Thyroid gland (tissue), 4 donors: ENCODE results near the gene SYT15. TPM values are rescaled to one million over a fixed set of nuclear protein-coding genes. Genes with fewer than 3 reads are reported as not detected.
A peak's percentile ranks its signal among the peaks of the same experiment; 100 is the strongest.

Source experiments
- DNase-seq, 2 donors: peaks; one replicate each; pipeline ENCODE4 v3.0.0-alpha.2; 2019
- H3K27ac ChIP-seq, 3 donors: fragments of 200-600 bp; sonication (generic); 1 replicate in 2 of 3; 2 replicates in 1 of 3; pipeline ENCODE4 v1.5.1; 2016 to 2019; ENCODE audit warnings: mild to moderate bottlenecking in 1 of 3, moderate library complexity in 1 of 3
- H3K27me3 ChIP-seq: fragments of 200-600 bp; sonication (generic); one replicate; pipeline ENCODE4 v1.5.1; 2019
- H3K36me3 ChIP-seq, 2 donors: fragments of 200-600 bp; sonication (generic); one replicate each; pipeline ENCODE4 v1.5.1; 2016 to 2019
- H3K4me1 ChIP-seq, 2 donors: fragments of 200-600 bp; sonication (generic); one replicate each; pipeline ENCODE4 v1.5.1; 2017 to 2019
- H3K4me3 ChIP-seq, 3 donors: fragments of 200-600 bp; sonication (generic); replicated peaks in 1 of 3; 1 replicate in 2 of 3; 2 replicates in 1 of 3; pipeline ENCODE4 v1.5.1; 2016; ENCODE audit warnings: mild to moderate bottlenecking in 1 of 3
- H3K9me3 ChIP-seq: fragments of 200-600 bp; sonication (generic); one replicate; pipeline ENCODE4 v1.5.1; 2017
- POLR2A ChIP-seq, 2 donors: fragments of 450-650 bp; IDR thresholded peaks; one replicate each; pipeline ENCODE4 v1.6.1; 2017; ENCODE audit warnings: antibody characterized with exemption in 2 of 2, mild to moderate bottlenecking in 2 of 2, moderate library complexity in 1 of 2
- WGBS, 2 donors: methylation state at CpG; one replicate each; pipeline ENCODE4 v1.1.5; 2017; 5-methylcytosine and 5-hydroxymethylcytosine counted together
- intact Hi-C: fragments of 100-400 bp; cut with DNase I; formaldehyde crosslinking; loops from one replicate; pipeline ENCODE4 v1.15.1; 2023
- total RNA-seq, 4 donors: library from RNA; depleted of rRNA; stranded (reverse); fragments of >200 nt; gene quantifications; one replicate each; pipeline ENCODE4 v1.2.3, GENCODE V29; 2016
- TF ChIP-seq, protein P1 (sequence below), 6 experiments: fragments of 200-600 bp in 3 of 6; fragments of 450-650 bp in 3 of 6; sonication (generic) in 3 of 6; IDR thresholded peaks; one replicate each; pipeline ENCODE4 v1.5.1; 2016 to 2019; ENCODE audit warnings: antibody characterized with exemption in 6 of 6, mild to moderate bottlenecking in 2 of 6, inconsistent platforms in 1 of 6, moderate library complexity in 1 of 6

The SYT15 gene
- total RNA-seq, 4 donors from 2014 or later, result 1.9 to 5.0 (median 3.1) TPM

DNA sequence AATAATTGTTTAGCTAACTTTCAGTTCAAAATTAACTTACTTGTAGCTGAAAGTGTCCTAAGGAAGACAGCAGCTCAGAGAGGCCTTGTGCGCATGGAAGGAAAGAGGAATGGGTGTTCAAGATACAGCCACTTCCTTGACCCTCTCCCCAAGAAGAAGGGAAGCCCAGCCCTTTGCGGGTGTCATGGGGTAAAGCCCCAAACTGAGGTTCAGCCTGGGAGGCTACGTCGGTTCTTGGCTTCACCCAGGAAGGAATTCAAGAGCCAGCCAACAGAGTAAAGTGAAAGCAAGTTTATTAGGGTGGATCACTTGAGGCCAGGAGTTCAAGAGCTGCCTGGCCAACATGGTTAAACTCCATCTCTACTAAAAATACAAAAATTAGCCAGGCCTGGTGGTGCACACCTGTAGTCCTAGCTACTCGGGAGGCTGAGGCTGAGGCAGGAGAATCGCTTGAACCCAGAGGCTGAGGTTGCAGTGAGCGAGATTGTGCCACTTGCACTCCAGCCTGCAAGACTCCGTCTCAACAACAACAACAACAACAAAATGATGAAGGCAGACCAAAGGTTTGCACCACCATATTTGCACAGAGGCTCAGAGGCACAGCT, 38.4 kb upstream of the SYT15 start:
- TF ChIP-seq, protein P1, sequence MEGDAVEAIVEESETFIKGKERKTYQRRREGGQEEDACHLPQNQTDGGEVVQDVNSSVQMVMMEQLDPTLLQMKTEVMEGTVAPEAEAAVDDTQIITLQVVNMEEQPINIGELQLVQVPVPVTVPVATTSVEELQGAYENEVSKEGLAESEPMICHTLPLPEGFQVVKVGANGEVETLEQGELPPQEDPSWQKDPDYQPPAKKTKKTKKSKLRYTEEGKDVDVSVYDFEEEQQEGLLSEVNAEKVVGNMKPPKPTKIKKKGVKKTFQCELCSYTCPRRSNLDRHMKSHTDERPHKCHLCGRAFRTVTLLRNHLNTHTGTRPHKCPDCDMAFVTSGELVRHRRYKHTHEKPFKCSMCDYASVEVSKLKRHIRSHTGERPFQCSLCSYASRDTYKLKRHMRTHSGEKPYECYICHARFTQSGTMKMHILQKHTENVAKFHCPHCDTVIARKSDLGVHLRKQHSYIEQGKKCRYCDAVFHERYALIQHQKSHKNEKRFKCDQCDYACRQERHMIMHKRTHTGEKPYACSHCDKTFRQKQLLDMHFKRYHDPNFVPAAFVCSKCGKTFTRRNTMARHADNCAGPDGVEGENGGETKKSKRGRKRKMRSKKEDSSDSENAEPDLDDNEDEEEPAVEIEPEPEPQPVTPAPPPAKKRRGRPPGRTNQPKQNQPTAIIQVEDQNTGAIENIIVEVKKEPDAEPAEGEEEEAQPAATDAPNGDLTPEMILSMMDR (IDR thresholded peaks at IDR 0.05), result no peak
- TF ChIP-seq POLR2A (IDR thresholded peaks at IDR 0.05), result no peak
- Histone ChIP-seq H3K9me3 (no peaks in the 10 kb centered on the region), H3K27ac (no peak overlapping the region), H3K27me3 (no peaks in the 10 kb centered on the region), H3K4me1 (peaks cover 4 to 8% of the 10 kb centered on the region in 2 donors), H3K36me3 (no peaks in the 10 kb centered on the region), H3K4me3 (peak overlapping the region in 1 of 3 donors; percentile 29)
- DNase-seq, result peak in 1 of 2 donors; percentile 1
- intact Hi-C loops, result no loop called here
- 87 to 90% methylated on average over 8 of the region's 8 CpGs for WGBS, 2 donors

DNA sequence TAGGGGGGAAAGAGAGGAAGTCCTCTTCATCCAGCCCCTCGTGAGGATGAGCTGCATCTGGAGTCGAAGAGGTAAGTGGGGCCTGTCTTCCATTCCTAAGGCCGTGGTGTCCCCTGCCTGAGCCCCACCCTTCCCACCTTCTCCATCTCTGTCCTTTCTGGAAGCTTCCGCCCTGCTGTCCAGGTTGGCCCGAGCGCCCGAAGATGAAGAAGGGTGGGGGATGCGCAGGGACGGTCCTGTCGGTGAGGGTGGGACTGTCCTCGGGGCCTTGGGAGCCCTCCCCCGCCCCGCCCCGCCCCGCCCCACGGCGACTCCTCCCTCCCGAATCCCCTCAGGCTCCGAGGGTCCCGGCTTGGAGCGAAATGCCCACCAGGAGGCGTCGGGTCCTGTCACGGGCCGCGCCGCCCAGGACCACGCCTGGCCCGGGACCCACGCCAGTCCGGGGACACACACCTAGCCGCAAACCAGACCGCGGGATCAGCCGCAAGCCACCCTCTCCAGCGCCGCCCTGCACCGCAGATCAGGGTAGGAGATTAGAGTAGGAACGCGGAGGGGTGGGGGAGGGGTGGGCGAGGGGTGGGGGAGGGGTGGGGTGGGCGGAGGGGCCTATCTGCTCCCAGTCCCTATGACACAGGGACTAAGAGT, 37.8 kb upstream of the SYT15 start:
- WGBS, 2 donors, result 7 to 8% methylated on average over 40 to 42 of the region's 42 CpGs
- no peaks in the 10 kb centered on the region for H3K36me3 ChIP-seq
- no peaks in the 10 kb centered on the region for H3K27me3 ChIP-seq
- peak overlapping the region in 1 of 3 donors; percentile 29 for H3K4me3 ChIP-seq
- intact Hi-C loops, result no loop called here
- H3K27ac ChIP-seq, result no peak overlapping the region
- peak; percentile 40 to 59 for DNase-seq
- H3K9me3 ChIP-seq, result no peaks in the 10 kb centered on the region
- no peak for TF ChIP-seq POLR2A (IDR thresholded peaks at IDR 0.05)
- TF ChIP-seq, protein P1 (IDR thresholded peaks at IDR 0.05), result peak in 3 of 6 experiments; percentile 6 to 37 (median 26)
- H3K4me1 ChIP-seq, result peaks cover 4 to 8% of the 10 kb centered on the region in 2 donors

DNA sequence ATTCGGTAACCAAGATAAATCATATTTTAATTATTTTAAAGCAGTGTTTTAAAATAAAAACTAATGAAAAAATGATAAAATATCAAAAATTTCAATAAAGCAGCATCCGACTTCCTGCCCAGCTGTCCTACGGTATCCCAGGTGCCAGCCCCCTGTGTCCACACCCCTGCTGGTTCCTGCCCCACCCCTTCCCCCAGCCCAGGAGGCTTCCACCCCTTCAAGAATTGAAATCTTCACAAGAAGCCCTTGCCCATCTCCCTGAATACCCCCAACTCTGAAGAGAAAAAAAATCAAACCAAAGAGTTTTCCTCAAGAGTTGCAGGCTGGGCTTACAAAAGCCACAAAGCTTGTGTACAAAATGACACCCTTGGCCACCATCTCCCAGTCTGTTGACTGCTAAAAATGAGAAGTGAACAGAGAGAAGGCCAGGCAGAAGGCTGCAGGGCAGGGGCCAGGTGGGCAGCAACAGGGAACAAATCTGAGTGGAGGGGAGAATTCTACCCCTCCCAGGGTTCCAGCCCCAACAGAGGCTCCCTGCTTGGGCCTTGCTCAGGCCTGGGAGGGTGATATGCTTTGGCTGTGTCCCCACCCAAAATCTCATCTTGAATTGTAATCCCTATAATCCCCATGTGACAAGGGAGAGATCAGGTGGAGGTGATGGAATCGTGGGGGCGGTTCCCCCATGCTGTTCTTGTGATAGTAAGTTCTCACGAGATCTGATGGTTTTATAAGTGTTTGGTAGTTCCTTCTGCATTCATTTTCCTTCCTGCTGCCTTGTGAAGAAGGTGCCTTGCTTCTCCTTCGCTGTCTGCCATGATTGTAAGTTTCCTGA, 37.0 kb upstream of the SYT15 start:
- intact Hi-C loops, result no loop called here
- H3K4me3 ChIP-seq, result no peak overlapping the region
- DNase-seq, result peak in 1 of 2 donors; percentile 2
- H3K9me3 ChIP-seq, result no peaks in the 10 kb centered on the region
- H3K27me3 ChIP-seq, result no peaks in the 10 kb centered on the region
- TF ChIP-seq, protein P1 (IDR thresholded peaks at IDR 0.05), result no peak
- no peak for TF ChIP-seq POLR2A (IDR thresholded peaks at IDR 0.05)
- no peaks in the 10 kb centered on the region for H3K36me3 ChIP-seq
- H3K27ac ChIP-seq, result no peak overlapping the region
- H3K4me1 ChIP-seq, result peaks cover 4 to 15% of the 10 kb centered on the region in 2 donors
- 77 to 84% methylated on average over 7 of the region's 7 CpGs for WGBS, 2 donors

DNA sequence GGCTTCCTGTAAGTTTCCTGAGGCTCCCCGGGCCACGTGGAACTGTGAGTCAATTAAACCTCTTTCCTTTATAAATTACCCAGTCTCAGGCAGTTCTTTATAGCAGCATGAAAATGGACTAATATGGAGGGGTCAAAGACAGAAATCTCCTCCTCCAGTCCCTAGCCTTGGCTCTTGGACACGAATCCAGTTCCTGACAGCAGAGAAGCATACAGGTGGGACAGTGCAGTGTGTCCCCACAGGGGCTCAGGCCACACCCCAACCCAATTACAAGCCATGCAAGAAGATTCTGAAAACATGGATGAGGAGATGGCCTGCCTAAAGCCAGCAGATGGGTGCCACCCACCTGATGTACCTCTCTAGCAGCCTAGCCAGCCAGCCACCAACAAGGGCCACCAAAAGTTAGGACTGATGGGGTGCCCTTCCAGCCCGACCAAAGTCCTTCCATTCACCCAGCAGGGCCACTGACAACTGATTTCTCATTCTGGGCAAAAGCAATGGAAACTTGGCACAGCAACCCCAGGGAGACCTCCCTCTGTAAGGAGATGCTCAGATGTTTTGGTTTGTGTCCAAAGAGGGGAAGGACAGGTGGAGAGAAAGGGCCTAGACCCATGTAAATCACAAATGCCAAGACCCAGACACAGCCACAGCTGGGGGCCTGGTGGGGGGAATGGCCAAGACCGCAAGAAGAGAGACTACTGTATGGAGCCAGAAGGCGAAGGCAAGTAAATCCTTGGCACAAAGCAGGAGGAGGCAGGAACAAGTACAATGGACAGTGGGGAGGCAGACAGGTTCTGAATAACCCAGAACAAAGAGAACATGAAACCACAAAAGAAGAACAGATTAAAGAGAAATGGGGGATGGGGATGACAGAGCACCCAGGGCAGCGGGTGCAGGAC, 36.1 kb upstream of the SYT15 start:
- Histone ChIP-seq H3K9me3 (no peaks in the 10 kb centered on the region), H3K27me3 (no peaks in the 10 kb centered on the region), H3K4me3 (no peak overlapping the region), H3K27ac (no peak overlapping the region), H3K36me3 (no peaks in the 10 kb centered on the region), H3K4me1 (peaks cover 4 to 15% of the 10 kb centered on the region in 2 donors)
- DNase-seq, result peak in 1 of 2 donors; percentile 2
- WGBS, 2 donors, result 83 to 87% methylated on average over 7 of the region's 7 CpGs
- intact Hi-C loops, result no loop called here
- TF ChIP-seq, protein P1 (IDR thresholded peaks at IDR 0.05), result no peak
- TF ChIP-seq POLR2A (IDR thresholded peaks at IDR 0.05), result no peak
